RWPE2 (cell line): ENCODE measurements around the gene CRYGN.
A peak's percentile ranks its signal among the peaks of the same experiment; 100 is the strongest.

ENCODE experiments used
- ATAC-seq: fragments of 200-7000 bp; cut with Tn5 transposase; 3 replicates; pipeline ENCODE4 v1.9.1; 2021; ENCODE audit warnings: low read depth
- DNase-seq: peaks from one replicate; pipeline ENCODE4 v3.0.0-alpha.2; 2020; ENCODE audit warnings: low spot score
- H3K27ac ChIP-seq: fragments of 450-650 bp; 2 replicates; pipeline ENCODE4 v1.5.1; 2017; ENCODE audit warnings: mild to moderate bottlenecking; ENCODE audit not compliant: poor library complexity, severe bottlenecking
- H3K27me3 ChIP-seq: fragments of 250-450 bp; sonication (Bioruptor Pico); 2 replicates; pipeline ENCODE4 v1.5.1; 2021; ENCODE audit warnings: mild to moderate bottlenecking, moderate library complexity; ENCODE audit not compliant: insufficient read depth, poor library complexity, severe bottlenecking
- H3K36me3 ChIP-seq: fragments of 250-450 bp; sonication (Bioruptor Pico); 2 replicates; pipeline ENCODE4 v1.5.1; 2020; ENCODE audit warnings: low read depth, mild to moderate bottlenecking, moderate library complexity
- H3K4me1 ChIP-seq: fragments of 250-450 bp; sonication (Bioruptor Pico); 2 replicates; pipeline ENCODE4 v1.5.1; 2021; ENCODE audit warnings: mild to moderate bottlenecking, moderate library complexity; ENCODE audit not compliant: insufficient read depth, poor library complexity, severe bottlenecking
- H3K4me3 ChIP-seq: fragments of 250-450 bp; sonication (Bioruptor Pico); 2 replicates; pipeline ENCODE4 v1.5.1; 2021; ENCODE audit warnings: mild to moderate bottlenecking, moderate library complexity; ENCODE audit not compliant: severe bottlenecking
- H3K9me3 ChIP-seq: fragments of 250-450 bp; sonication (Bioruptor Pico); 2 replicates; pipeline ENCODE4 v1.5.1; 2021; ENCODE audit warnings: mild to moderate bottlenecking, moderate library complexity; ENCODE audit not compliant: severe bottlenecking
- TF ChIP-seq, protein P1 (sequence below): fragments of 450-650 bp; IDR thresholded peaks from one replicate; pipeline ENCODE4 v1.5.1; 2017; ENCODE audit warnings: mild to moderate bottlenecking, moderate library complexity; ENCODE audit not compliant: poor library complexity, severe bottlenecking

Gene CRYGN

DNA sequence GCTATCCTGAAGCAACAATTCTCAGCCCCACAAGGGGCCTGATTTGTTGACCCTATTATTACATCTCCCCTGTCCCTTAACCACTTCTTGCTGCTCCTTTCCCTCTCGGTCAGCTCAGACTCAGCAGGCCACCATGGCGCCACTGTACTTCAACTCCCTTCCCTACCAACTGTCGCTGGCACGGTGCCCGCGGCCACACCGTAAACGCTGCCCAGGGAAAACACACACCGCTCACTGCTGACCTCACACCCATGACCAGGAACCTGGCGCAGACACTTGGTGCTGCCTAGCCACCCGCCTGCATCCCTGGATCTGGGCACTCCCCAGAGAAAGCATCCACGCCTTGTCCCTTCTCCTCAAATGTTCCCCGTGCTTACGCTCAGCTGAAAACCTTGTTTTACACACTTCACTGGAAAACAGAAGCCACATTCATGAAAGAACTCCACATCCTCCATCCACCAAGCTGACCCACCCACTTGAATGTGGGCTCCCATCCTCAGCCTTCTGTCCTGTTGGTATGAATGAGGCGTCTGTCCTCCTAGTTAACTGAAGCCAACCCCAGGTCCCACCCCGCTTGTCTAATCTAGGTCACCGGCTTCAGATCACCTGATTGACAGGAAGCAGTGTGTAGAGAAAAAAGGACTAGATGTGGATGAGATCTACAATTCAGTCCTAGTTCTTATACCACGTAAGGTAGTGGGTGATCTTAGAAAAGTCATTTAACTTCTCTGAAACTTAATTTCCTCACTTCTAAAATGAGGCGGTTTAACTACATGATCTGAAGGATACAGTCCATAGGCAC lies 28.5 kb upstream of the CRYGN start:
- Histone ChIP-seq H3K27ac (no peak overlapping the region), H3K36me3 (peaks cover 70% of the 10 kb centered on the region), H3K4me1 (no peaks in the 10 kb centered on the region), H3K9me3 (no peaks in the 10 kb centered on the region), H3K4me3 (no peak overlapping the region), H3K27me3 (no peaks in the 10 kb centered on the region)
- ATAC-seq (no peak), DNase-seq (no peak)
- TF ChIP-seq, protein P1, sequence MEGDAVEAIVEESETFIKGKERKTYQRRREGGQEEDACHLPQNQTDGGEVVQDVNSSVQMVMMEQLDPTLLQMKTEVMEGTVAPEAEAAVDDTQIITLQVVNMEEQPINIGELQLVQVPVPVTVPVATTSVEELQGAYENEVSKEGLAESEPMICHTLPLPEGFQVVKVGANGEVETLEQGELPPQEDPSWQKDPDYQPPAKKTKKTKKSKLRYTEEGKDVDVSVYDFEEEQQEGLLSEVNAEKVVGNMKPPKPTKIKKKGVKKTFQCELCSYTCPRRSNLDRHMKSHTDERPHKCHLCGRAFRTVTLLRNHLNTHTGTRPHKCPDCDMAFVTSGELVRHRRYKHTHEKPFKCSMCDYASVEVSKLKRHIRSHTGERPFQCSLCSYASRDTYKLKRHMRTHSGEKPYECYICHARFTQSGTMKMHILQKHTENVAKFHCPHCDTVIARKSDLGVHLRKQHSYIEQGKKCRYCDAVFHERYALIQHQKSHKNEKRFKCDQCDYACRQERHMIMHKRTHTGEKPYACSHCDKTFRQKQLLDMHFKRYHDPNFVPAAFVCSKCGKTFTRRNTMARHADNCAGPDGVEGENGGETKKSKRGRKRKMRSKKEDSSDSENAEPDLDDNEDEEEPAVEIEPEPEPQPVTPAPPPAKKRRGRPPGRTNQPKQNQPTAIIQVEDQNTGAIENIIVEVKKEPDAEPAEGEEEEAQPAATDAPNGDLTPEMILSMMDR, result no peak

DNA sequence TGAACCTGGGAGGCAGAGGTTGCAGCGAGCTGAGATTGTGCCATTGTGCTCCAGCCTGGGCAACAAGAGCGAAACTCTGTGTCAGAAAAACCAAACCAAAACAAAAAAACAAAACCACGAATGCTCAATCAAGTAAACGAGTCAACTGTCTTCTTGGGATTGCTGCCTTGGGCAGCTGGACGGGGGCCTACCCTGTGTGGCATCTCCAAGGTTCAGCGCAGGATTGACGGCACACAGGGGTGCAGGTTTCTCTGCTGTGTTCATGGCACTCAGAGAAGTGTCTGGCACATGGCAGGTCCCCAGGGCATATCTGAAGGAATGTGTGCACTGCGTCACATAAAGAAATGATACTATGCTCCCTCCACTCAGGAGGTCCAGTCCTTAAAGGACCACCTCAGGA lies 25.2 kb upstream of the CRYGN start:
- peaks cover 48% of the 10 kb centered on the region for H3K36me3 ChIP-seq
- H3K27ac ChIP-seq, result no peak overlapping the region
- TF ChIP-seq, protein P1, result no peak

DNA sequence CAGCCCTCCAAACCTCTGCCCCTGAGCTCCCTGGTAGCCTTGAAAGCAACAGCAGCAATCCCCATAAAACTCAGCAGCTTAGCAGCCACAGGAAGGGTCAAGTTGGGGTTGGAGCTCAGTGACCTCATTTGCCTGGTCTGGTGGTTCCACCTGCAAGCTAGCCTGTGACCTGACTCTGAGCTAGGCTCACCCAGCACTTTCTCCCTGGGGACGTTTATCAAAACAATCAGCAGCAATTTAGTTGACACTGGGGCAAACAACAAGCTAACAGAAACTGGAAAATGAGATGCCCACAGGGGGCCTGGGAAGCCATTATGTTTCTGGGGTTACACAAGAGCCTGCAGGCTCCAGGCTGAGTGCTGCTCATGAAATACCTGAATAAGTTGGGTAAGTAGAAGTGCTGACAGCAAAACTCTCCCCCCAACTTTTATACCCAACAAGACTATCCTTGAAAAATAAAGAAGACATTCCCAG lies 22.4 kb upstream of the CRYGN start:
- peaks cover 25% of the 10 kb centered on the region for H3K36me3 ChIP-seq
- TF ChIP-seq, protein P1, result no peak
- H3K27ac ChIP-seq, result no peak overlapping the region
- DNase-seq (no peak), ATAC-seq (no peak)
- no peaks in the 10 kb centered on the region for H3K27me3 ChIP-seq
- H3K9me3 ChIP-seq, result peaks cover 15% of the 10 kb centered on the region
- H3K4me3 ChIP-seq, result no peak overlapping the region
- H3K4me1 ChIP-seq, result peaks cover 12% of the 10 kb centered on the region

More for the DNA sequence above, 25.2 kb upstream of the CRYGN start:
- Histone ChIP-seq H3K9me3 (peaks cover 15% of the 10 kb centered on the region), H3K27me3 (no peaks in the 10 kb centered on the region), H3K4me3 (no peak overlapping the region), H3K4me1 (peaks cover 4% of the 10 kb centered on the region)
- no peak for ATAC-seq
- DNase-seq, result no peak

DNA sequence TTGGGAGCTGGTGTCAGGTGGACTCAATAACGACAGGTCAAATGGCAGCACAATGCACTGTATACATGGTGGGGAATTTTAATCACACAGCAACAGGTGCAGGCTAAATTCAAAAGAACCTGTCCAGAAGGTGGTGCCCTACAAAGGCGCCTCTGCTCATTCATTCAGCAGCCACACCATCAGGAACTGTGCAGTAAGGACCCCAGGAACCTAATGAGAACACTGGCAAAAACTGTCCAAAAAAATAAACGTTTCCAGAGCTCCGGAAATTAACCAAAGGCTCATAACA lies 21.9 kb upstream of the CRYGN start:
- H3K27me3 ChIP-seq, result no peaks in the 10 kb centered on the region
- H3K27ac ChIP-seq, result no peak overlapping the region
- peaks cover 12% of the 10 kb centered on the region for H3K4me1 ChIP-seq
- H3K9me3 ChIP-seq, result peaks cover 15% of the 10 kb centered on the region
- TF ChIP-seq, protein P1, result no peak
- no peak for DNase-seq
- no peak overlapping the region for H3K4me3 ChIP-seq
- peaks cover 20% of the 10 kb centered on the region for H3K36me3 ChIP-seq
- ATAC-seq, result no peak

DNA sequence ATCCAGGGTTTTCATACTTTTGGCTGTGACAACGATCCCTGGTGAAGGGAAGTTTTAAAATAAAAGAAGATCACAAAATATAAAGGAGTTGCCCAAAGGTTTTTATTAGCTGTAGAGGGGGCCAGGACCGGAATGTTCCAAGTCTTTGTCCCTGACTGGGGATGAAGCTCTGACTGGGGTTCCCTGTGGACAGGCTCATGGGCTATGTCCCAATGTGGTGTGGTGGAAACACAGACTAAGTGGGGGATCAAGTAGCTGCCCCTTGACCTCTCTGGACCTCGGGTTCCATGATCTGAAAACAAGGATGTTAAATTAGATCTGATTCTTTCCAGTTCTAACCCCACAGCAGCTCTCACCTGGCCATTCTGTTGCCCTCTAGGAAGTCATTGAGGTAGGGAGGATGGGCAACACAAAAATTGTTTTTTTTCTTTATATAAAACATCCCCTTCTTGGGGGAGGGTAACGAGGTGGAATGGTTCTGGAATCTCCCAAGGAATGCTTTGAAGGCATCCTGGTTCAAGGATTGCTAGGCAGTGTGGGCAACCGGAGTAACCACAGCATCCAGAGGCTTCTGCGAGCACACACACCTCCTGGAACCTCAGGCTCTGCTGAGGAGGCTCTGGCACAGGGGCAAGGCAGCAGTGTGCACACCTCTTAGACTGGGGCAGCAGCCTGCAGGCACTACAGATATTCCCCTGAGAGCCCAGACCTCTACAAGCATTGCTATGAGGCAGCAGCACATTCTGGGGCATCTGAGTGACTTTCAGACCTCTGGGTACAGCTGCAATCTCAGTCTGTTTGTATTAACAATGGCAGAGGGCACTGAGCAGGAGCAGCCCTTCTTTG lies 21.4 kb upstream of the CRYGN start:
- H3K27me3 ChIP-seq, result no peaks in the 10 kb centered on the region
- H3K4me1 ChIP-seq, result peaks cover 12% of the 10 kb centered on the region
- TF ChIP-seq, protein P1, result no peak
- no peak overlapping the region for H3K4me3 ChIP-seq
- H3K36me3 ChIP-seq, result peaks cover 16% of the 10 kb centered on the region
- ATAC-seq (no peak), DNase-seq (no peak)
- H3K27ac ChIP-seq, result peak overlapping the region; percentile 44
- H3K9me3 ChIP-seq, result peaks cover 15% of the 10 kb centered on the region
